Adrenal gland (tissue), 12 donors: Measurements from ENCODE around the gene NPSR1. TPM values are rescaled to one million over a fixed set of nuclear protein-coding genes. Genes with fewer than 3 reads are reported as not detected.
"Not testable (repeated sequence)": the region's sequence is repeated elsewhere in the genome, so short reads cannot be mapped to it uniquely, and the experiment has no call there.

Experiments
- DNase-seq, 7 donors: peaks; one replicate each; pipeline ENCODE4 v3.0.0-alpha.2; 2019 to 2020
- H3K27ac ChIP-seq, 5 donors: fragments of 200-600 bp; sonication (generic) in 4 of 5; 1 replicate in 3 of 5; 2 replicates in 2 of 5; pipeline versions ENCODE4 v1.5.1 to v1.8.0; 2016 to 2020; ENCODE audit warnings: mild to moderate bottlenecking in 1 of 5
- H3K27me3 ChIP-seq: fragments of 200-600 bp; 2 replicates; pipeline ENCODE4 v1.8.0; 2021
- H3K36me3 ChIP-seq, 2 donors: fragments of 200-600 bp; replicated peaks in 1 of 2; 1 replicate in 1 of 2; 2 replicates in 1 of 2; pipeline versions ENCODE4 v1.5.1 to v1.8.0; 2018 to 2022
- H3K4me1 ChIP-seq, 2 donors: fragments of 200-600 bp; replicated peaks in 1 of 2; 1 replicate in 1 of 2; 2 replicates in 1 of 2; pipeline versions ENCODE4 v1.5.1 to v1.8.0; 2018 to 2021
- H3K4me3 ChIP-seq, 4 donors: fragments of 200-600 bp; sonication (generic) in 3 of 4; one replicate each; pipeline ENCODE4 v1.5.1; 2016 to 2018
- H3K9me3 ChIP-seq, 3 donors: fragments of 200-600 bp; sonication (generic) in 1 of 3; replicated peaks in 1 of 3; 1 replicate in 2 of 3; 2 replicates in 1 of 3; pipeline versions ENCODE4 v1.5.1 to v1.8.0; 2016 to 2021
- POLR2A ChIP-seq, 2 donors: fragments of 450-650 bp; IDR thresholded peaks; one replicate each; pipeline ENCODE4 v1.6.1; 2017; ENCODE audit warnings: antibody characterized with exemption in 2 of 2, mild to moderate bottlenecking in 2 of 2, moderate library complexity in 1 of 2
- WGBS, 4 donors: extraction: QIAGEN DNeasy Blood & Tissue Kit in 2 of 4; methylation state at CpG; one replicate each; pipeline versions ENCODE4 v1.1.5 to v1.1.7; 2013 to 2017; 5-methylcytosine and 5-hydroxymethylcytosine counted together
- intact Hi-C, 2 donors: fragments of 100-400 bp; cut with DNase I; formaldehyde crosslinking; loops; one replicate each; pipeline versions ENCODE4 v1.14.1 to v1.15.0; 2022 to 2023
- polyA plus RNA-seq, 3 donors: library from polyadenylated mRNA; stranded (reverse); fragments of 200-250 nt in 2 of 3; fragments of 350-450 nt in 1 of 3; fragmentation: Illumina TruSeq in 1 of 3; extraction: RNeasy Lipid Tissue Mini Kit (QIAGEN cat#74804) in 1 of 3; gene quantifications; one replicate each; pipeline ENCODE4 v1.2.3, GENCODE V29; 2013 to 2014
- total RNA-seq, 9 donors: library from RNA; depleted of rRNA in 4 of 9; stranded (reverse); fragments of >200 nt in 4 of 9; fragments of 120-200 nt in 1 of 9; fragmentation: NEBNext Ultra II Directional in 1 of 9; extraction: Animal tissue kit (Norgen Biotek cat#: 25700) in 1 of 9; gene quantifications; one replicate each; pipeline versions ENCODE4 v1.1.0 to v1.2.4, GENCODE V29; 2013 to 2023
- TF ChIP-seq, protein P1 (sequence below), 6 experiments: fragments of 450-650 bp in 4 of 6; fragments of 200-600 bp in 2 of 6; sonication (generic) in 1 of 6; IDR thresholded peaks; 1 replicate in 5 of 6; 2 replicates in 1 of 6; pipeline versions ENCODE4 v1.5.1 to v1.8.0; 2016 to 2021; ENCODE audit warnings: antibody characterized with exemption in 6 of 6, mild to moderate bottlenecking in 2 of 6, moderate library complexity in 1 of 6
- donor health status: healthy with polysubstance abuse.
- donor health status: Bipolar disorder and iron deficiency.
- donor health status: DM: yes; HTN: yes; CAD: no.
- donor health status: DM: no; HTN: no; CAD: no.
- donor health status: DM: no; HTN: no; CAD: no.
- donor health status: DM: yes; HTN: yes; CAD: no.

The NPSR1 gene
- total and polyA plus RNA-seq, 12 donors, result not detected

DNA sequence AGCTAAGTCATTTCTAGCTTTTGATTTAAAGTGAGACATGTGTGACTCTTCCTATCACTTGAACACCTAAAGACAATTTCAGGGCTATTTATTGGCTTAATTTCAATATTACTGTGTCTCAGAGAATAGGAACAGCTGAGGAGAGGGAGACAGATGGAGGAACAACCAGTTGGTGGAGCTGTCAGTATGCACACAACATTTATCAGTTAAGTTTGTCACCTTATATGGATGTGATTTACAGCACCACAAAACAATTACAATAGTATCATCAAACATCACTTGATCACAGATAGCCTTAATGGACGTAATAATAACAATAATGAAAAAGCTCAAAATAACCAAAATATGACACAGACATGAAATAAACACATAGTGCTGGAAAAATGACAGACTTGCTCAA is 129.6 kb downstream of the NPSR1 start:
- no peak for DNase-seq
- no peaks in the 10 kb centered on the region for H3K4me1 ChIP-seq
- 40 to 63% (median 55%) methylated on average over 1 of the region's 1 CpG for WGBS, 4 donors
- H3K4me3 ChIP-seq, result no peak overlapping the region
- no peaks in the 10 kb centered on the region for H3K36me3 ChIP-seq
- TF ChIP-seq POLR2A (IDR thresholded peaks at IDR 0.05), result no peak
- TF ChIP-seq, protein P1, sequence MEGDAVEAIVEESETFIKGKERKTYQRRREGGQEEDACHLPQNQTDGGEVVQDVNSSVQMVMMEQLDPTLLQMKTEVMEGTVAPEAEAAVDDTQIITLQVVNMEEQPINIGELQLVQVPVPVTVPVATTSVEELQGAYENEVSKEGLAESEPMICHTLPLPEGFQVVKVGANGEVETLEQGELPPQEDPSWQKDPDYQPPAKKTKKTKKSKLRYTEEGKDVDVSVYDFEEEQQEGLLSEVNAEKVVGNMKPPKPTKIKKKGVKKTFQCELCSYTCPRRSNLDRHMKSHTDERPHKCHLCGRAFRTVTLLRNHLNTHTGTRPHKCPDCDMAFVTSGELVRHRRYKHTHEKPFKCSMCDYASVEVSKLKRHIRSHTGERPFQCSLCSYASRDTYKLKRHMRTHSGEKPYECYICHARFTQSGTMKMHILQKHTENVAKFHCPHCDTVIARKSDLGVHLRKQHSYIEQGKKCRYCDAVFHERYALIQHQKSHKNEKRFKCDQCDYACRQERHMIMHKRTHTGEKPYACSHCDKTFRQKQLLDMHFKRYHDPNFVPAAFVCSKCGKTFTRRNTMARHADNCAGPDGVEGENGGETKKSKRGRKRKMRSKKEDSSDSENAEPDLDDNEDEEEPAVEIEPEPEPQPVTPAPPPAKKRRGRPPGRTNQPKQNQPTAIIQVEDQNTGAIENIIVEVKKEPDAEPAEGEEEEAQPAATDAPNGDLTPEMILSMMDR (IDR thresholded peaks at IDR 0.05), result no peak
- no peak overlapping the region for H3K27ac ChIP-seq
- H3K9me3 ChIP-seq, result no peaks in the 10 kb centered on the region
- no peaks in the 10 kb centered on the region for H3K27me3 ChIP-seq
- intact Hi-C loops, result no loop called here

DNA sequence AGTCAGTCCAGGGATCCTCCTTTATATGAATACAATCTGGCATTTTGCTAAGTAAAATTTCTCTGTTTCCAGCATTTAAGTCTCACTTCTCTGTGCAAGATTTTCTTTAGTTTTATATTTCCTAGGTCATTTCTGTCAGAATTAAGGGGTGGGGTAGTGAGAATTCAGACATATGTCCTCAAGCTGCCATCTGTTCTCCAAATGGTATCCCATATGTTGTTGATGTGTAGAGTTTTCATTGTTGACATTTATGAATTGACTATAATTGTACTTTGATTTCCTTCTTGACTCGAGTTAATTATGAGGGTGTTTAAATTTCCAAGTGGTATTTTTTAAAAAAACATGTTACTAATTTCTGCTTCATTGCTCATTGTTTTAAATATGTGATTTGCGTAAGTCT is 148.8 kb downstream of the NPSR1 start:
- no peak overlapping the region for H3K27ac ChIP-seq
- no peak overlapping the region for H3K4me3 ChIP-seq
- no peak for DNase-seq
- no peak for TF ChIP-seq POLR2A (IDR thresholded peaks at IDR 0.05)
- TF ChIP-seq, protein P1 (IDR thresholded peaks at IDR 0.05), result no peak
- no peaks in the 10 kb centered on the region for H3K27me3 ChIP-seq
- no peaks in the 10 kb centered on the region for H3K36me3 ChIP-seq
- intact Hi-C loops, result no loop called here
- no peaks in the 10 kb centered on the region for H3K9me3 ChIP-seq
- 69 to 78% (median 71%) methylated on average over 2 of the region's 2 CpGs for WGBS, 4 donors
- H3K4me1 ChIP-seq, result no peaks in the 10 kb centered on the region

DNA sequence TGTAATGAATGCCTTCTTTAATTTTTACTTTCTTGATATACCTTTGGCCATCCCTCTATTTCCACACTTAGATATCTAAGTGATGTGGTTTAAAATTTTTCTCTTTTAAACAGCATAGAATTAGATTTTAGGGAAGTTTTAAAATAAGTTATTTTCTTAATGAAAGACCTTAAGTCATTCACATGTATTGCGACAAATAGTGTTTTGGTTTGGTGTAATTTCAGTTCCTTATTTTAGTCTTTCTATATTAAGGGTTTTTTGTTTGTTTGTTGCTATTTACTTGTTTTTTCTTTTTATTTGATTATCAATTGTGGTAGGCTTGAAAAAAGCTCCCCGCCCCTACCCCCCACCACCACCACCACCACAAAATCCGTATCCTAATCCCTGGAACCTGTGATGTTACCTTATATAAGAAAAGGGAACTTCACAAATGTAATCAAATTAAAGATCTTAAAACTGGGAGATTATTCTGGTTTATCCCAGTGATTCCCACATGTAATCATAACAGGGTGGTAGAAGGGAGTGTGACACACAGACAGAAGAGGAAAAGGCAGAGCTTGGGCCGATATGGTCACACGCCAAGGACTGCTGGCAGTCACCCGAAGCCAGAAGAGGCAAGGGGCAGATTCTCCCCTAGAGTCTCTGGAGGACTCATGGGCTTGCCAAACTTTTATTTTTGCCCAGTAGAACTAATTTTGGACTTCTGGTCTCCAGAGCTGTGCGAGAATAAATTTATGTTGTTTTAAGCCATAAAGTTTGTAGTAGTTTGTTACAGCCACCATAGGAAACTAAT is 149.7 kb downstream of the NPSR1 start:
- 73 to 82% (median 78%) methylated on average over 7 of the region's 7 CpGs for WGBS, 4 donors
- Histone ChIP-seq H3K4me3 (no peak overlapping the region), H3K4me1 (no peaks in the 10 kb centered on the region), H3K27ac (no peak overlapping the region), H3K36me3 (no peaks in the 10 kb centered on the region), H3K9me3 (no peaks in the 10 kb centered on the region), H3K27me3 (no peaks in the 10 kb centered on the region)
- DNase-seq, result no peak
- TF ChIP-seq, protein P1 (IDR thresholded peaks at IDR 0.05), result no peak
- no peak for TF ChIP-seq POLR2A (IDR thresholded peaks at IDR 0.05)
- intact Hi-C loops, result no loop called here

DNA sequence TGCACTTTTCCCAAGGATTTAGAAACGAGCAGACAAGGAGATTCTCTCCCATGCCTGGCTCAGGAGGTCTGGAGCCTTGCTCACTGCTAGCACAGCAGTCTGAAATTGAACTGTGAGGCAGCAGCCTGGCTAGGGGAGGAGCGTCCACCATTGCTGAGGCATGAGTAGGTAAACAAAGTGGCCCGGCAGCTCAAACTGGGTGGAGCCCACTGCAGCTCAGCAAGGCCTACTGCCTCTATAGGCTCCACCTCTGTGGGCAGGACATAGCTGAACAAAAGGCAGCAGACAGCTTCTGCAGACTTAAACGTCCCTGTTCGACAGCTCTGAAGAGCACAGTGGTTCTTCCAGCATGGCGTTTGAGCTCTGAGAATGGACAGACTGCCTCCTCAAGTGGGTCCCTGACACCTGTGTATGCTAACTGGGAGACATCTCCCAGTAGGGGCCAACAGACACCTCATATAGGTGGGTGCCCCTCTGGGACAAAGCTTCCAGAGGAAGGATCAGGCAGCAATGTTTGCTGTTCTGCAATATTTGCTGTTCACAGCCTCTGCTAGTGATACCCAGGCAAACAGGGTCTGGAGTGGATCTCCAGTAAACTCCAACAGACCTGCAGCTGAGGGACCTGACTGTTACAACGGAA is 156.3 kb downstream of the NPSR1 start:
- WGBS, 4 donors, result 61 to 75% (median 69%) methylated on average over 3 to 7 of the region's 7 CpGs
- intact Hi-C loops, H3K9me3 ChIP-seq, H3K27ac ChIP-seq, H3K27me3 ChIP-seq, H3K4me3 ChIP-seq, H3K4me1 ChIP-seq, H3K36me3 ChIP-seq, DNase-seq: not testable (repeated sequence)
